HuH-7.5 (cell line): ENCODE measurements around the gene COA7.

Experiments used
- DNase-seq: peaks from one replicate; pipeline ENCODE4 v3.0.0; 2011; ENCODE audit warnings: low spot score

COA7 gene

GRCh38 chr1:52635321-52636089, 62.6 kb downstream of the COA7 start:
- DNase-seq, result no peak
